RWPE2 (cell line): Measurements from ENCODE around the gene RELL1.
A peak's percentile ranks its signal among the peaks of the same experiment; 100 is the strongest.

Source experiments
- ATAC-seq: fragments of 200-7000 bp; cut with Tn5 transposase; 3 replicates; pipeline ENCODE4 v1.9.1; 2021; ENCODE audit warnings: low read depth
- DNase-seq: peaks from one replicate; pipeline ENCODE4 v3.0.0-alpha.2; 2020; ENCODE audit warnings: low spot score
- H3K27ac ChIP-seq: fragments of 450-650 bp; 2 replicates; pipeline ENCODE4 v1.5.1; 2017; ENCODE audit warnings: mild to moderate bottlenecking; ENCODE audit not compliant: poor library complexity, severe bottlenecking
- H3K27me3 ChIP-seq: fragments of 250-450 bp; sonication (Bioruptor Pico); 2 replicates; pipeline ENCODE4 v1.5.1; 2021; ENCODE audit warnings: mild to moderate bottlenecking, moderate library complexity; ENCODE audit not compliant: insufficient read depth, poor library complexity, severe bottlenecking
- H3K36me3 ChIP-seq: fragments of 250-450 bp; sonication (Bioruptor Pico); 2 replicates; pipeline ENCODE4 v1.5.1; 2020; ENCODE audit warnings: low read depth, mild to moderate bottlenecking, moderate library complexity
- H3K4me1 ChIP-seq: fragments of 250-450 bp; sonication (Bioruptor Pico); 2 replicates; pipeline ENCODE4 v1.5.1; 2021; ENCODE audit warnings: mild to moderate bottlenecking, moderate library complexity; ENCODE audit not compliant: insufficient read depth, poor library complexity, severe bottlenecking
- H3K4me3 ChIP-seq: fragments of 250-450 bp; sonication (Bioruptor Pico); 2 replicates; pipeline ENCODE4 v1.5.1; 2021; ENCODE audit warnings: mild to moderate bottlenecking, moderate library complexity; ENCODE audit not compliant: severe bottlenecking
- H3K9me3 ChIP-seq: fragments of 250-450 bp; sonication (Bioruptor Pico); 2 replicates; pipeline ENCODE4 v1.5.1; 2021; ENCODE audit warnings: mild to moderate bottlenecking, moderate library complexity; ENCODE audit not compliant: severe bottlenecking
- CTCF ChIP-seq: fragments of 450-650 bp; IDR thresholded peaks from one replicate; pipeline ENCODE4 v1.5.1; 2017; ENCODE audit warnings: mild to moderate bottlenecking, moderate library complexity; ENCODE audit not compliant: poor library complexity, severe bottlenecking

Gene RELL1

GRCh38 chr4:37686373-37687193 lies at the start of gene RELL1:
RELL1 (minus strand) TSS chr4:37686376; CDS start chr4:37686287, 89 bp downstream.
- peak; percentile 97 for DNase-seq
- Histone ChIP-seq H3K27ac (peak within 1 kb of the TSS; percentile 67), H3K36me3 (no peaks in the 10 kb centered on the region), H3K4me1 (peaks cover 7% of the 10 kb centered on the region), H3K27me3 (no peaks in the 10 kb centered on the region), H3K4me3 (peak within 1 kb of the TSS; percentile 72), H3K9me3 (no peaks in the 10 kb centered on the region)
- peak; percentile 83 for ATAC-seq
- TF ChIP-seq CTCF, result no peak

- ATAC-seq (no peak), DNase-seq (no peak)
- no peaks in the 10 kb centered on the region for H3K4me1 ChIP-seq
- no peaks in the 10 kb centered on the region for H3K9me3 ChIP-seq
- no peaks in the 10 kb centered on the region for H3K27me3 ChIP-seq
- no peak overlapping the region for H3K4me3 ChIP-seq
- no peak for TF ChIP-seq CTCF
- no peaks in the 10 kb centered on the region for H3K36me3 ChIP-seq
- H3K27ac ChIP-seq, result no peak overlapping the region
Measured at GRCh38 chr4:37735578-37735977, 49.4 kb upstream of the RELL1 start.

- H3K9me3 ChIP-seq, result no peaks in the 10 kb centered on the region
- no peak for TF ChIP-seq CTCF
- no peaks in the 10 kb centered on the region for H3K27me3 ChIP-seq
- no peak for DNase-seq
- H3K36me3 ChIP-seq, result no peaks in the 10 kb centered on the region
- no peak overlapping the region for H3K4me3 ChIP-seq
- H3K27ac ChIP-seq, result no peak overlapping the region
- H3K4me1 ChIP-seq, result no peaks in the 10 kb centered on the region
- no peak for ATAC-seq
Measured at GRCh38 chr4:37734989-37735388, 48.8 kb upstream of the RELL1 start.

GRCh38 chr4:37733240-37733867 lies 47.2 kb upstream of the RELL1 start:
- Histone ChIP-seq H3K4me1 (no peaks in the 10 kb centered on the region), H3K36me3 (no peaks in the 10 kb centered on the region), H3K27ac (no peak overlapping the region), H3K27me3 (no peaks in the 10 kb centered on the region), H3K9me3 (no peaks in the 10 kb centered on the region), H3K4me3 (no peak overlapping the region)
- ATAC-seq (no peak), DNase-seq (no peak)
- TF ChIP-seq CTCF, result no peak
